DOHH2 (cell line): Measurements from ENCODE around the gene H2AZ2.

Source experiments
- CTCF ChIP-seq: fragments of 200-600 bp; sonication (generic); IDR thresholded peaks from one replicate; pipeline ENCODE4 v1.5.1; 2014; ENCODE audit warnings: antibody characterized with exemption, mild to moderate bottlenecking, low read depth, low read length; ENCODE audit not compliant: poor library complexity, severe bottlenecking
- EZH2phosphoT487 ChIP-seq: fragments of 200-600 bp; sonication (generic); IDR thresholded peaks from 2 replicates; pipeline ENCODE4 v1.6.1; 2017; ENCODE audit warnings: borderline replicate concordance, mild to moderate bottlenecking, antibody characterized with exemption, low read length, moderate library complexity, mixed read lengths

DNA sequence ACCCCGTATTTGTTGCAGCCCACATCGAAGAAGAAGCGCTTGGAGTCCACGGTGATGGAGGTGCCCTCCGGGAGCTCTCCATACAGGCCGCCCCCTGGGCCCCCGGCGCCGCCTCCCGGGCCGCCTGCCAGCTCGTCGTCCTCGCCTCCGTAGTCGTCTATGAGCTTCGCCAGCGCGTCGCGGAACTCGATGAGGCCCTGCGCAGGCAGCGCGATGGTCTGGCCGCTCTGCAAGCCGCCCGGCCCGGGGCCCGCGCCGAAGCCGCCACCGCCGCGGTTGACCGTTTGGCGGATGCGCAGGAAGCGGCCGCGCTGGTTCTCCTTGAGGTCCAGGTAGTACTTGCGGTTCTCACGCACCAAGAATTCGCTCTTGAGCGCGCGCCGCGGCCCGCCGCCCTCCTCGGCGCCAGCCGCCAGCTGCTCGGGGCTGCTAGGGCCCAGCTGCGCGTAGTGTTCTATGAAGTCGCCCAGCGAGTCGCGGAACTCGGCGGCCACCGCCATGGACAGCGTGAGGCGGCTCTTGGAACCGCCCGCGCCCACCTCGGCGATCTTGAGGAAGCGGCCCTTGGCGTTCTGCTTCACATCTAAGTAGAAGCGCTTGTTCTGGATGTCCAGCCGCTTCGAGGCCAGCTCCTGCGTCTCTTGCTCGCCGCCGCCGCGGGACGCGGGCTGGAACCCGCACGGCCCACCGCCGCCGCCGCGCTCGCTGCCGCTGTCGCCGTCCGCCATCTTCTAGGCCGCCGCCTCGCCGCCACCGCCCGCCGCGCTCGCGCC lies 36.9 kb upstream of the H2AZ2 start:
- TF ChIP-seq CTCF (no peak), EZH2phosphoT487 (no peak)
